NT2/D1 (cell line): ENCODE results near the gene TRAIP.

Source experiments
- DNase-seq: peaks from one replicate; pipeline ENCODE4 v3.0.0-alpha.2; 2011; ENCODE audit warnings: low read depth, low spot score
- H3K27me3 ChIP-seq: 2 replicates; pipeline ENCODE4 v1.6.0; 2011; ENCODE audit warnings: mild to moderate bottlenecking; ENCODE audit not compliant: insufficient read length, insufficient read depth
- H3K36me3 ChIP-seq: 2 replicates; pipeline ENCODE4 v1.6.1; 2011; ENCODE audit warnings: mild to moderate bottlenecking, low read length, mixed read lengths; ENCODE audit not compliant: insufficient read depth, insufficient read length
- H3K4me1 ChIP-seq: 2 replicates; pipeline ENCODE4 v1.5.1; 2011; ENCODE audit not compliant: insufficient read depth, insufficient read length
- H3K4me3 ChIP-seq: 2 replicates; pipeline ENCODE4 v1.5.1; 2011; ENCODE audit warnings: low read depth; ENCODE audit not compliant: insufficient read length
- H3K9ac ChIP-seq: 2 replicates; pipeline ENCODE4 v1.6.0; 2011; ENCODE audit warnings: low read depth; ENCODE audit not compliant: insufficient read length
- H3K9me3 ChIP-seq: 2 replicates; pipeline ENCODE4 v1.5.1; 2011; ENCODE audit warnings: mild to moderate bottlenecking, low read length; ENCODE audit not compliant: insufficient read depth
- SUZ12 ChIP-seq: IDR thresholded peaks from 2 replicates; pipeline ENCODE4 v1.6.1; 2011; ENCODE audit not compliant: insufficient read length, insufficient read depth; ENCODE audit errors: extremely low read depth
- YY1 ChIP-seq: IDR thresholded peaks from 2 replicates; pipeline ENCODE4 v1.6.1; 2011; ENCODE audit not compliant: insufficient read length, insufficient read depth
- ZNF274 ChIP-seq: IDR thresholded peaks from 2 replicates; pipeline ENCODE4 v1.6.1; 2011; ENCODE audit warnings: mild to moderate bottlenecking, low read depth, low read length

Gene TRAIP

DNA sequence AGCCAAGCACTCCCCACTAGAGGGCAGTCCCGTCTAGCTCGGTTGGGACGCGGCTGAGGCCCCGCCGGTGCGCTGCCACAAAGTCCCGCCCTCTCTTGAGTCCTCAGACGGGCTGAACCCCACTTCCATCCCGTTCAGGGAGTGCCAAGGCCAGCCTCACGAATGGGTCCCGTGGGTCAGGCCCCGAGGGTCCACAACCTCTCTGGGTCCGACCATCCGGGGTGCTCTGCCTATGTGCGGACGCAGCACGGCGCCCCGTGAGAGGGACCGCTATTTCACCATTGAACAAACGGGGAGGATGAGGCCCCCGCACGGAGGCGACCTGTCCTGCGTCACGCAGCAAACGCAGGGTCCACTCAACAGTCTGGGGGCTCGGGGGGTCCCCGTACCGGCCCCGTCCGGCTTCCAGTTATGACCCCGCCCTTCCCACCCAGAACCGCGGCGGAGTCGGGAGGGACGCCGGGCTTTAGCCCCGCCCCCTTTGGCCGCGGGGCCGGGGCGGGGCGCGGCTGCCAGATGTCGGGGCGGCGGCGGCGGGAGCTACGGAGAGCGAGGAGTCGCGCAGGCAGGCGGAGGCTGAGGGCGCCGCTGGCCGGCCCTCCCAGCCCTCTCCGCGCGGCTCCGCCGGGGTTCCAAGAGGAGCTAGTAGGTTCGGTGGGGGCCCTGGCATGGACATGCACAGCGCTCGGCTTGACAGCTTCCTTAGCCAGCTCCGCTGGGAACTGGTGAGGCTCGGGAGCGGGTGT lies 53.5 kb downstream of the TRAIP start, which contains the start of gene INKA1:
Gene INKA1 (plus strand): TSS at position 543 of the 746 bp plus-strand sequence. CDS start 132 bp downstream, at position 675.
- H3K4me3 ChIP-seq, result peak within 1 kb of the TSS; percentile 89
- H3K36me3 ChIP-seq, result no peaks in the 10 kb centered on the region
- peaks cover 49% of the 10 kb centered on the region for H3K27me3 ChIP-seq
- TF ChIP-seq YY1, result no peak
- no peak for TF ChIP-seq ZNF274
- no peak for TF ChIP-seq SUZ12
- peaks cover 25% of the 10 kb centered on the region for H3K4me1 ChIP-seq
- no peaks in the 10 kb centered on the region for H3K9me3 ChIP-seq
- DNase-seq, result peak; percentile 78
- peak within 1 kb of the TSS; percentile 86 for H3K9ac ChIP-seq

DNA sequence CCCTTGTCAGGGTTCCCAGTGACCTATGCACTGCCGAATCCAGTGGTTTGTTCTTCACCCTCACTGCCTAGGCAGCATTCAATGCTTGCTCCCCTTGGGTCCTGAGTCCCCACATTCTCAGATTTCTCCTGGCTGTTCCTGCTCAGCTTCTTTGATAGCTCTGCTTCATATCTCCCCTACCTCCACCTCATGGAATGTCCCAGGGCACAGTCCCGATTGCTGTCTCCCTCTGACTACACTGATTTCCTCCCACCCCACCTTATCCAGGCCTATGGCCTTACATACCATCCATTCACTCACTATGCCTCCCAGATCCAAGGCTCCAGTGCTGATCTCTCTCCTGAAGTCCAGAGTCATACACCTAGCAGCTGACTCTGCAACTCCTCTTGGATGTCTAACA lies 55.2 kb downstream of the TRAIP start:
- no peak for DNase-seq
- no peak overlapping the region for H3K9ac ChIP-seq

DNA sequence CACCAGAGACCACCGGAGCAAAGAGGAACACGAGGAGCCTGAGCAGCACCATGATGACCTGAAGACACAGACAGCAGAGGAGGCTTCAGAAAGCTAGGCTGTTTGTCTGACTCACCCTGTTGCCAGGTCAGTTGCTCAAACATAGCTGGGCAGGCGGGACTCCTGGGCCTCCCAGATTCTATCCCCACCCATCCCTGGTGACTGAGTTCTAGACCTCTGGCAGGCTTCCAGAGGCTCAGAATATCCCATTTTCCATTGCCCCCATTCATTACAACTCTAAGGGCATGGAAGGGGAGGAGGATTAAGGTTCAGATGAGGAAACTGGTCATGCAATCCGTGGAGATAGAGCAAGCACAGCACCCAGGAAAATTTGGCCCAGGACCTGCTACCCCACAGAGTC lies 56.6 kb downstream of the TRAIP start, which contains the start of gene CDHR4:
Gene CDHR4 (minus strand): TSS at position 113 of the 400 bp plus-strand sequence. CDS start 61 bp downstream, at position 52.
- Histone ChIP-seq H3K9me3 (no peaks in the 10 kb centered on the region), H3K9ac (peak within 1 kb of the TSS; percentile 21), H3K36me3 (no peaks in the 10 kb centered on the region), H3K4me1 (peaks cover 4% of the 10 kb centered on the region), H3K4me3 (no peak within 1 kb of the TSS), H3K27me3 (peaks cover 43% of the 10 kb centered on the region)
- no peak for DNase-seq
- TF ChIP-seq SUZ12 (no peak), YY1 (no peak), ZNF274 (no peak)

More for the DNA sequence above, 55.2 kb downstream of the TRAIP start:
- Histone ChIP-seq H3K4me1 (peaks cover 12% of the 10 kb centered on the region), H3K4me3 (no peak overlapping the region), H3K36me3 (no peaks in the 10 kb centered on the region), H3K27me3 (peaks cover 51% of the 10 kb centered on the region), H3K9me3 (no peaks in the 10 kb centered on the region)
- TF ChIP-seq YY1 (no peak), SUZ12 (no peak), ZNF274 (no peak)

DNA sequence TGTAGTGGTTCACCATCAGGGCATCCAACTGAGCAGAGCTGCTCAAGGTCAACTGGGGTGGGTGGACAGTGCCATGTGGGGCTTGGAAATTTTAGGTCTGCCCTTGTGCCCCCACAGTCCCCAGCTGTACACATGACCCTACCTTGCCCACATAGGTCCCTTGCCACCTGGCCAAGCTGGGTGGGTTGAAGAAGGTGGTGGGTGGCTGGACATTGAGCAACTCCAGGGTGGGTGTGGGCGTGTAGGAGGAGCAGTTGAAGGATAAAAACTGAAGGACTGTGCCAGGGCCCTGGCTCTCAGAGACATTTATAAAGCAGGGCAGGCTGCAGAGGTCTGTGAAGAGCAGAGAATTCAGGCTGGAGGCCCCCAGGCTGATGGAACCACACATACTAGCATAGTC lies 57.3 kb downstream of the TRAIP start:
- no peak for TF ChIP-seq YY1
- TF ChIP-seq ZNF274, result no peak
- TF ChIP-seq SUZ12, result no peak
- H3K9me3 ChIP-seq, result no peaks in the 10 kb centered on the region
- no peak overlapping the region for H3K4me3 ChIP-seq
- H3K27me3 ChIP-seq, result peaks cover 37% of the 10 kb centered on the region
- peaks cover 4% of the 10 kb centered on the region for H3K4me1 ChIP-seq
- H3K36me3 ChIP-seq, result no peaks in the 10 kb centered on the region
- DNase-seq, result no peak
- peak overlapping the region; percentile 21 for H3K9ac ChIP-seq

DNA sequence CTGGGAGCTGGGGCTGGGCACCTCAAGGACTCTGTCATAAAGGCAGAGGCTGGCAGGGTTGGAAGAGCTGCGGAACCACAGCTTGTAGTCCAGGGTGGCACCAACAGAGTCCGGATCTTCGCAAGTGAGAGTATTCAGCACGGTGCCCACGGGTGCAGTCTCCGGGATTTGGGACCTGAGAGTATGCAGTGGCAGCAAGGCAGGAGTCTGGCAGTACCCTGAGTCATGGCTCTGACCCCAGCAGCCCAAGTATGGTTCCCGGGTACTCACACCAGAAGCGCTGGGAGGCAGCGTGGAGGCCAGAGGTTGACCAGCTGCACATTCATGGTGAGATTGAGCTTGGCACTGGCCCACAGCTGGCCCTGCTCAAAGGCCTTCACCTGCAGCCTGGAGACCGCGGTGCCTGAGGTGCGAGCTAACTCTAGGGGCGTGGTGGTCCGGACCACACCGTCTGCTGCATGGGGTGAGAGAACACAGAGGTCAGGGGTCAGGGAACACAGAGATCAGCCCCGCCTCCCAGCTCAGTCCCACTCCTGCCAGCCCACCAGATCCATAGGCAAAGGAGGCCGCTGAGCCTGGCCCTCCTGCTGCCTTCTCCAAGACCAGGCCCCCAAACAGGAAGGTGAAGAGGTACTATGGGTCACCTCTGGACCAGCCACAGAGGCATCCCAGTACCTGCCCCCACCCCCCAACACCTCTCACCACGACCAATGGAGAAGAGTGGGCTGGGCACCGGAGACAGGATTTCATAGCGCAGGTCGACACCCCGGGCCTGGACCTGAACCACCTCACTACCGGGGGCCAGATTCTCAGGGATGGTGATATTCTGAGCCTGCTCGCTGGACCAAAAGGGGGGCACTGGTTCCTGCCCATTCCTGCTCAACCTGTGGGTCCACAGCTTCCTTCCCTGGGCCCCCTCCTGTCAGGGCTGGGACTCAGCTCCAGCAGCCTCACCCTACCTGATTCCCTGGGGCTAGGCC lies 61.1 kb downstream of the TRAIP start:
- H3K36me3 ChIP-seq, result no peaks in the 10 kb centered on the region
- no peak overlapping the region for H3K4me3 ChIP-seq
- H3K27me3 ChIP-seq, result peaks cover 9% of the 10 kb centered on the region
- TF ChIP-seq YY1 (no peak), ZNF274 (no peak), SUZ12 (no peak)
- no peak for DNase-seq
- no peak overlapping the region for H3K9ac ChIP-seq
- peaks cover 2% of the 10 kb centered on the region for H3K4me1 ChIP-seq
- H3K9me3 ChIP-seq, result no peaks in the 10 kb centered on the region

DNA sequence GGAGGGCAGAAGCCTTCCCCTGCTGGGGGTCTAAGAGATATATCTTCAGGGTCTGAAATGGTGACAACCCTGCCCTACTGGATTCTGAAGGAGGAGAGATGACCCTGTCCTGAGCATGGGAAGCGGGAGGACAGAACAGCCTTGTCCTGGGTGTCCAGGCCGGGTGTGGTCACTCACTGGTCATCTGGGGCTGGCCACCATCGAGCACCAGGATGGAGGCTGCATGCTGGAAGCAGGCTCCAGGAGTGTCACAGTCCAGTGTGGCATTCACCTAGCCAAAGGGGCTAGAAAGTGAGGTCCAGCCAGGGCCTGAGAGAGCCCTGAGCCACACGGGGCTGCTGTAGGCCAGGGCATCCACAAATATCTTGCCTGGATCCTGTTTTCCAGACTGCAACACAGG lies 61.9 kb downstream of the TRAIP start:
- Histone ChIP-seq H3K4me1 (peaks cover 2% of the 10 kb centered on the region), H3K27me3 (peaks cover 9% of the 10 kb centered on the region), H3K9me3 (no peaks in the 10 kb centered on the region), H3K9ac (no peak overlapping the region), H3K4me3 (no peak overlapping the region), H3K36me3 (no peaks in the 10 kb centered on the region)
- TF ChIP-seq ZNF274 (no peak), YY1 (no peak), SUZ12 (no peak)
- DNase-seq, result no peak
